NB4 (cell line): ENCODE measurements around the gene PDYN.
"Not testable (repeated sequence)": the region's sequence is repeated elsewhere in the genome, so short reads cannot be mapped to it uniquely, and the experiment has no call there.

ENCODE experiments used
- DNase-seq: peaks from one replicate; pipeline ENCODE4 v3.0.0; 2010; ENCODE audit warnings: low read depth
- H3K4me3 ChIP-seq: one replicate; pipeline ENCODE4 v1.5.1; 2011; ENCODE audit warnings: mild to moderate bottlenecking, low read depth, low read length, moderate library complexity
- MYC ChIP-seq: IDR thresholded peaks from 2 replicates; pipeline ENCODE4 v1.6.1; 2011; ENCODE audit warnings: low read depth, low read length
- POLR2A ChIP-seq: IDR thresholded peaks from 2 replicates; pipeline ENCODE4 v1.6.1; 2011; ENCODE audit warnings: mild to moderate bottlenecking; ENCODE audit not compliant: insufficient read length; ENCODE audit errors: extremely low read depth
- TF ChIP-seq, protein P1 (sequence below): IDR thresholded peaks from 2 replicates; pipeline ENCODE4 v1.6.1; 2011; ENCODE audit warnings: low read depth, low read length
- TF ChIP-seq, protein P2 (sequence below): IDR thresholded peaks from one replicate; pipeline ENCODE4 v1.5.1; 2012; ENCODE audit warnings: low read depth, low read length

The PDYN gene

GRCh38 chr20:1993986-1994385 is at the start of gene PDYN:
PDYN (minus strand) TSS chr20:1994058; CDS start chr20:1983084, 10,974 bp downstream.
- no peak within 1 kb of the TSS for H3K4me3 ChIP-seq
- TF ChIP-seq POLR2A (no peak), MYC (no peak)
- TF ChIP-seq, protein P1, sequence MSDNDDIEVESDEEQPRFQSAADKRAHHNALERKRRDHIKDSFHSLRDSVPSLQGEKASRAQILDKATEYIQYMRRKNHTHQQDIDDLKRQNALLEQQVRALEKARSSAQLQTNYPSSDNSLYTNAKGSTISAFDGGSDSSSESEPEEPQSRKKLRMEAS, result no peak
- TF ChIP-seq, protein P2, sequence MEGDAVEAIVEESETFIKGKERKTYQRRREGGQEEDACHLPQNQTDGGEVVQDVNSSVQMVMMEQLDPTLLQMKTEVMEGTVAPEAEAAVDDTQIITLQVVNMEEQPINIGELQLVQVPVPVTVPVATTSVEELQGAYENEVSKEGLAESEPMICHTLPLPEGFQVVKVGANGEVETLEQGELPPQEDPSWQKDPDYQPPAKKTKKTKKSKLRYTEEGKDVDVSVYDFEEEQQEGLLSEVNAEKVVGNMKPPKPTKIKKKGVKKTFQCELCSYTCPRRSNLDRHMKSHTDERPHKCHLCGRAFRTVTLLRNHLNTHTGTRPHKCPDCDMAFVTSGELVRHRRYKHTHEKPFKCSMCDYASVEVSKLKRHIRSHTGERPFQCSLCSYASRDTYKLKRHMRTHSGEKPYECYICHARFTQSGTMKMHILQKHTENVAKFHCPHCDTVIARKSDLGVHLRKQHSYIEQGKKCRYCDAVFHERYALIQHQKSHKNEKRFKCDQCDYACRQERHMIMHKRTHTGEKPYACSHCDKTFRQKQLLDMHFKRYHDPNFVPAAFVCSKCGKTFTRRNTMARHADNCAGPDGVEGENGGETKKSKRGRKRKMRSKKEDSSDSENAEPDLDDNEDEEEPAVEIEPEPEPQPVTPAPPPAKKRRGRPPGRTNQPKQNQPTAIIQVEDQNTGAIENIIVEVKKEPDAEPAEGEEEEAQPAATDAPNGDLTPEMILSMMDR, result no peak
- peak; percentile 21 for DNase-seq

- no peak for DNase-seq
- H3K4me3 ChIP-seq, result no peak overlapping the region
- no peak for TF ChIP-seq POLR2A
- TF ChIP-seq, protein P2, result no peak
- TF ChIP-seq, protein P1, result no peak
- no peak for TF ChIP-seq MYC
Measured at GRCh38 chr20:2042400-2042799, 48.5 kb upstream of the PDYN start.

DNA sequence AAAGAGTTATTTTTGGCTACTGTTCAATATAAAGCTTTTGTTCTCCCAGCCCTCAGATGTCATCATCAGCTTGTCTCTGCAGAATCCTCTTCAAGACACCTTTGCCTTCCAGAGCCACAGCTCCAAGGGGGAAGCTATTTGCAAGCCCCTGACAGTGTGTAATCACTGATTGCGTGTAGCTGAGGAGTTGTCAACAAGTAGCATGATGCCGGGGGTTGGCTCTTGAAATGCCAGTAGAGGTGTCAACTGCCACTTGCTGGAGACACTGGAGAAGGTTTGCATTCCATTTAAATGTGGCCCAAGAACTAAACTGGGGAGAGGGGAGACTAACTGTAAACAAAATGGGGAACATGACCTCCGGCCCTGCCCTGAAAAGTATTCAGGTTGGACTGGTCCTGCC is 44.3 kb upstream of the PDYN start:
- DNase-seq, result no peak
- TF ChIP-seq, protein P1, result no peak
- no peak for TF ChIP-seq MYC
- TF ChIP-seq, protein P2, result no peak
- no peak for TF ChIP-seq POLR2A
- H3K4me3 ChIP-seq, result no peak overlapping the region

GRCh38 chr20:2037296-2037914 is 43.5 kb upstream of the PDYN start:
- no peak for DNase-seq
- TF ChIP-seq POLR2A, result no peak
- TF ChIP-seq, protein P1, result no peak
- H3K4me3 ChIP-seq, result no peak overlapping the region

- H3K4me3 ChIP-seq, DNase-seq: not testable (repeated sequence)
Measured at GRCh38 chr20:2036357-2036756, 42.5 kb upstream of the PDYN start.

- no peak for DNase-seq
- no peak for TF ChIP-seq MYC
- TF ChIP-seq POLR2A, result no peak
- TF ChIP-seq, protein P1, result no peak
- TF ChIP-seq, protein P2, result no peak
- no peak overlapping the region for H3K4me3 ChIP-seq
Measured at GRCh38 chr20:2032168-2032567, 38.3 kb upstream of the PDYN start.

- peak; percentile 21 for DNase-seq
- TF ChIP-seq MYC (no peak), POLR2A (no peak)
- TF ChIP-seq, protein P1, result no peak
- TF ChIP-seq, protein P2, result no peak
- no peak overlapping the region for H3K4me3 ChIP-seq
Measured at GRCh38 chr20:2026514-2026913, 32.7 kb upstream of the PDYN start.
